ENCODE data around the gene PCCA. TPM values are rescaled to one million over a fixed set of nuclear protein-coding genes. Genes with fewer than 3 reads are reported as not detected.
A peak's percentile ranks its signal among the peaks of the same experiment; 100 is the strongest.

Gene PCCA
- total and polyA plus RNA-seq, 2 donors (not counting 1 experiment from before 2014, with no cell fraction given), result 11.2 to 73.0 TPM

GRCh38 chr13:100428986-100429385, 340.1 kb downstream of the PCCA start:
- Histone ChIP-seq H3K4me3 (replicated peaks in 1 of 4; ENCODE audit: control extremely low read depth in 1 of 4, insufficient read depth in 1 of 4, low read depth in 3 of 4, low read length in 4 of 4) (no peak overlapping the region), H3K9ac (ENCODE audit: insufficient read depth, low read length) (no peak overlapping the region), H3K27me3 (ENCODE audit: control insufficient read depth, insufficient read depth, low read length) (no peaks in the 10 kb centered on the region), H2AFZ (ENCODE audit: low read length) (no peak overlapping the region), H3K27ac (ENCODE audit: insufficient read depth, low read length) (no peak overlapping the region), H3K36me3 (ENCODE audit: control insufficient read depth, insufficient read depth, low read length) (no peaks in the 10 kb centered on the region), H3K4me2 (ENCODE audit: extremely low read depth, insufficient read depth, low read length) (no peak overlapping the region), H4K20me1 (ENCODE audit: control insufficient read depth, extremely low read depth, insufficient read depth, low read length) (no peaks in the 10 kb centered on the region), H3K4me1 (ENCODE audit: control insufficient read depth, extremely low read depth, insufficient read depth, low read length) (peaks cover 3% of the 10 kb centered on the region), H3K79me2 (ENCODE audit: control insufficient read depth, insufficient read depth, low read length) (no peaks in the 10 kb centered on the region), H3K9me3 (ENCODE audit: control insufficient read depth, insufficient read depth, low read depth, low read length) (no peaks in the 10 kb centered on the region)
- TF ChIP-seq CTCF (conservative IDR thresholded peaks at IDR 0.05 in 1 of 2, IDR thresholded peaks at IDR 0.05 in 1 of 2; ENCODE audit: low read depth in 1 of 2, low read length in 2 of 2) (no peak), EZH2 (IDR thresholded peaks at IDR 0.05; ENCODE audit: low read length, missing control alignments) (no peak)
- DNase-seq (ENCODE audit: low read depth in 2 of 2), result peak in 1 of 2 donors; percentile 14

- no peak for TF ChIP-seq EZH2 (IDR thresholded peaks at IDR 0.05; ENCODE audit: low read length, missing control alignments)
- no peak for TF ChIP-seq CTCF (conservative IDR thresholded peaks at IDR 0.05 in 1 of 2, IDR thresholded peaks at IDR 0.05 in 1 of 2; ENCODE audit: low read depth in 1 of 2, low read length in 2 of 2)
- no peaks in the 10 kb centered on the region for H3K79me2 ChIP-seq (ENCODE audit: control insufficient read depth, insufficient read depth, low read length)
- no peak for DNase-seq (ENCODE audit: low read depth in 2 of 2)
- no peak overlapping the region for H2AFZ ChIP-seq (ENCODE audit: low read length)
- H3K9ac ChIP-seq (ENCODE audit: insufficient read depth, low read length), result no peak overlapping the region
- H3K27me3 ChIP-seq (ENCODE audit: control insufficient read depth, insufficient read depth, low read length), result no peaks in the 10 kb centered on the region
- no peak overlapping the region for H3K4me3 ChIP-seq (replicated peaks in 1 of 4; ENCODE audit: control extremely low read depth in 1 of 4, insufficient read depth in 1 of 4, low read depth in 3 of 4, low read length in 4 of 4)
- no peaks in the 10 kb centered on the region for H3K9me3 ChIP-seq (ENCODE audit: control insufficient read depth, insufficient read depth, low read depth, low read length)
- peaks cover 4% of the 10 kb centered on the region for H3K4me1 ChIP-seq (ENCODE audit: control insufficient read depth, extremely low read depth, insufficient read depth, low read length)
- H3K4me2 ChIP-seq (ENCODE audit: extremely low read depth, insufficient read depth, low read length), result no peak overlapping the region
- no peak overlapping the region for H3K27ac ChIP-seq (ENCODE audit: insufficient read depth, low read length)
- H4K20me1 ChIP-seq (ENCODE audit: control insufficient read depth, extremely low read depth, insufficient read depth, low read length), result no peaks in the 10 kb centered on the region
- no peaks in the 10 kb centered on the region for H3K36me3 ChIP-seq (ENCODE audit: control insufficient read depth, insufficient read depth, low read length)
Measured at GRCh38 chr13:100432611-100433010, 343.7 kb downstream of the PCCA start.

- no peak overlapping the region for H3K9ac ChIP-seq (ENCODE audit: insufficient read depth, low read length)
- no peak overlapping the region for H2AFZ ChIP-seq (ENCODE audit: low read length)
- no peak overlapping the region for H3K27ac ChIP-seq (ENCODE audit: insufficient read depth, low read length)
- H3K27me3 ChIP-seq (ENCODE audit: control insufficient read depth, insufficient read depth, low read length), result no peaks in the 10 kb centered on the region
- no peak overlapping the region for H3K4me2 ChIP-seq (ENCODE audit: extremely low read depth, insufficient read depth, low read length)
- no peak for TF ChIP-seq CTCF (conservative IDR thresholded peaks at IDR 0.05 in 1 of 2, IDR thresholded peaks at IDR 0.05 in 1 of 2; ENCODE audit: low read depth in 1 of 2, low read length in 2 of 2)
- TF ChIP-seq EZH2 (IDR thresholded peaks at IDR 0.05; ENCODE audit: low read length, missing control alignments), result no peak
- H3K79me2 ChIP-seq (ENCODE audit: control insufficient read depth, insufficient read depth, low read length), result no peaks in the 10 kb centered on the region
- H3K36me3 ChIP-seq (ENCODE audit: control insufficient read depth, insufficient read depth, low read length), result no peaks in the 10 kb centered on the region
- DNase-seq (ENCODE audit: low read depth in 2 of 2), result no peak
- H4K20me1 ChIP-seq (ENCODE audit: control insufficient read depth, extremely low read depth, insufficient read depth, low read length), result no peaks in the 10 kb centered on the region
- H3K4me3 ChIP-seq (replicated peaks in 1 of 4; ENCODE audit: control extremely low read depth in 1 of 4, insufficient read depth in 1 of 4, low read depth in 3 of 4, low read length in 4 of 4), result no peak overlapping the region
- H3K9me3 ChIP-seq (ENCODE audit: control insufficient read depth, insufficient read depth, low read depth, low read length), result no peaks in the 10 kb centered on the region
- peaks cover 4% of the 10 kb centered on the region for H3K4me1 ChIP-seq (ENCODE audit: control insufficient read depth, extremely low read depth, insufficient read depth, low read length)
Measured at GRCh38 chr13:100433475-100433874, 344.6 kb downstream of the PCCA start.
